Measurements from ENCODE around the gene SLX4IP. TPM values are rescaled to one million over a fixed set of nuclear protein-coding genes. Genes with fewer than 3 reads are reported as not detected.

SLX4IP gene
- total and polyA plus RNA-seq, 2 donors (not counting 3 experiments of a cell fraction or from before 2014, with no cell fraction given) = 1.9 to 4.5 TPM

DNA sequence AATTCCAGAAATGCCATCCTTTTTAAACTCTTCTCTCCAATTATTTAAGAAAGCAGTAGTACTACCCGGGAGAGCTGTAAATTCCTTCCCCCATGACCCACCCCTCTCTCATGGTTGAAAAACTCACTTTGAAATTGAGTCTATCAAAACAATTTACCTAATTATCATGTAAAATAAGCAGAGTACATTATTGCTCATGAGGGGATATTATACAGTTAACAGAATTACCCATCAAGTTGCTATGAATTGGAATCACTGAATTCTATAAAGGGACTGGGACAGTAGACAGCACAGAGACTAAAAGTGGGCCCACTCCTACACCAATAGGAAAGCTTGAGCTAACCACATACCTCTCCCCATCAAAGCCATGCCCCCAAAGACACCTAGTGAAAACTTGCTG, 222.3 kb downstream of the SLX4IP start:
- ChIA-PET CTCF (no interaction called here), POLR2A (interaction anchor here (0.7 kb wide), 1 partner anchor 64 kb away, joined by 3 read pairs; no protein-coding TSS in a partner anchor)
- BruUV-seq (replicated peaks) = no TSS peak
- Histone ChIP-seq H3K27ac (ENCODE audit: insufficient read depth, low read depth, low read length) (no peak overlapping the region), H2AFZ (ENCODE audit: low read depth, low read length) (no peak overlapping the region), H3K9me3 (replicated peaks; ENCODE audit: control insufficient read depth, insufficient read depth, low read length) (no peaks in the 10 kb centered on the region), H3K79me2 (ENCODE audit: control insufficient read depth, insufficient read depth, low read length) (peaks cover 23% of the 10 kb centered on the region), H3K27me3 (ENCODE audit: control insufficient read depth in 2 of 2, insufficient read depth in 2 of 2, low read length in 2 of 2) (no peaks in the 10 kb centered on the region), H3K4me3 (replicated peaks in 1 of 3; ENCODE audit: insufficient read depth in 1 of 3, low read depth in 1 of 3, low read length in 3 of 3) (no peak overlapping the region), H4K20me1 (replicated peaks; ENCODE audit: control insufficient read depth, extremely low read depth, insufficient read depth, low read length) (no peaks in the 10 kb centered on the region), H3K4me1 (ENCODE audit: control insufficient read depth, extremely low read depth, insufficient read depth, low read length) (peaks cover 28% of the 10 kb centered on the region), H3K9me1 (replicated peaks; ENCODE audit: control insufficient read depth, extremely low read depth, insufficient read depth, low read length) (no peaks in the 10 kb centered on the region), H3K9ac (replicated peaks; ENCODE audit: extremely low read depth, insufficient read depth, low read length) (no peak overlapping the region), H3K4me2 (ENCODE audit: insufficient read depth, low read length) (no peak overlapping the region), H3K36me3 (ENCODE audit: control insufficient read depth in 2 of 2, extremely low read depth in 1 of 2, insufficient read depth in 2 of 2, low read length in 2 of 2) (peaks cover 17 to 43% of the 10 kb centered on the region in 2 experiments)
- no peak for TF ChIP-seq MYC (IDR thresholded peaks at IDR 0.05; ENCODE audit: low read depth, low read length)
- no peak for TF ChIP-seq GATA2 (IDR thresholded peaks at IDR 0.05; ENCODE audit: insufficient read depth, insufficient read length, low read depth, low read length)
- no peak for TF ChIP-seq FOS (IDR thresholded peaks at IDR 0.05; ENCODE audit: borderline replicate concordance, insufficient read depth, low read length)
- TF ChIP-seq MAX (IDR thresholded peaks at IDR 0.05; ENCODE audit: insufficient read depth, insufficient read length) = no peak
- no peak for TF ChIP-seq EZH2 (IDR thresholded peaks at IDR 0.05; ENCODE audit: borderline replicate concordance, low read depth, low read length, severe bottlenecking)
- TF ChIP-seq POLR2AphosphoS5 (IDR thresholded peaks at IDR 0.05; ENCODE audit: insufficient read depth, low read depth, low read length) = no peak
- TF ChIP-seq, protein P1, sequence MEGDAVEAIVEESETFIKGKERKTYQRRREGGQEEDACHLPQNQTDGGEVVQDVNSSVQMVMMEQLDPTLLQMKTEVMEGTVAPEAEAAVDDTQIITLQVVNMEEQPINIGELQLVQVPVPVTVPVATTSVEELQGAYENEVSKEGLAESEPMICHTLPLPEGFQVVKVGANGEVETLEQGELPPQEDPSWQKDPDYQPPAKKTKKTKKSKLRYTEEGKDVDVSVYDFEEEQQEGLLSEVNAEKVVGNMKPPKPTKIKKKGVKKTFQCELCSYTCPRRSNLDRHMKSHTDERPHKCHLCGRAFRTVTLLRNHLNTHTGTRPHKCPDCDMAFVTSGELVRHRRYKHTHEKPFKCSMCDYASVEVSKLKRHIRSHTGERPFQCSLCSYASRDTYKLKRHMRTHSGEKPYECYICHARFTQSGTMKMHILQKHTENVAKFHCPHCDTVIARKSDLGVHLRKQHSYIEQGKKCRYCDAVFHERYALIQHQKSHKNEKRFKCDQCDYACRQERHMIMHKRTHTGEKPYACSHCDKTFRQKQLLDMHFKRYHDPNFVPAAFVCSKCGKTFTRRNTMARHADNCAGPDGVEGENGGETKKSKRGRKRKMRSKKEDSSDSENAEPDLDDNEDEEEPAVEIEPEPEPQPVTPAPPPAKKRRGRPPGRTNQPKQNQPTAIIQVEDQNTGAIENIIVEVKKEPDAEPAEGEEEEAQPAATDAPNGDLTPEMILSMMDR (IDR thresholded peaks at IDR 0.05; ENCODE audit: extremely low read depth in 1 of 2, insufficient read depth in 1 of 2, low read depth in 1 of 2, low read length in 2 of 2) = no peak
- TF ChIP-seq JUN (IDR thresholded peaks at IDR 0.05; ENCODE audit: borderline replicate concordance, insufficient read depth, insufficient read length, low read depth) = no peak
- no peak for TF ChIP-seq POLR2A (IDR thresholded peaks at IDR 0.05; ENCODE audit: low read depth, low read length)
- DNase-seq (ENCODE audit: low read depth, low spot score) = no peak
- intact Hi-C loops (cut with micrococcal nuclease) (no loop called here), dilution Hi-C loops (cut with MboI; ENCODE audit: extremely low pct_ligation_motif_present, low sequenced_read_pairs) (no loop called here)
- no peak for FAIRE-seq
